Thyroid gland (tissue), 4 donors: Measurements from ENCODE around the gene TAOK3. TPM values are rescaled to one million over a fixed set of nuclear protein-coding genes. Genes with fewer than 3 reads are reported as not detected.
A peak's percentile ranks its signal among the peaks of the same experiment; 100 is the strongest.

Source experiments
- DNase-seq, 2 donors: peaks; one replicate each; pipeline ENCODE4 v3.0.0-alpha.2; 2019
- H3K27ac ChIP-seq, 3 donors: fragments of 200-600 bp; sonication (generic); 1 replicate in 2 of 3; 2 replicates in 1 of 3; pipeline ENCODE4 v1.5.1; 2016 to 2019; ENCODE audit warnings: mild to moderate bottlenecking in 1 of 3, moderate library complexity in 1 of 3
- H3K27me3 ChIP-seq: fragments of 200-600 bp; sonication (generic); one replicate; pipeline ENCODE4 v1.5.1; 2019
- H3K36me3 ChIP-seq, 2 donors: fragments of 200-600 bp; sonication (generic); one replicate each; pipeline ENCODE4 v1.5.1; 2016 to 2019
- H3K4me1 ChIP-seq, 2 donors: fragments of 200-600 bp; sonication (generic); one replicate each; pipeline ENCODE4 v1.5.1; 2017 to 2019
- H3K4me3 ChIP-seq, 3 donors: fragments of 200-600 bp; sonication (generic); replicated peaks in 1 of 3; 1 replicate in 2 of 3; 2 replicates in 1 of 3; pipeline ENCODE4 v1.5.1; 2016; ENCODE audit warnings: mild to moderate bottlenecking in 1 of 3
- H3K9me3 ChIP-seq: fragments of 200-600 bp; sonication (generic); one replicate; pipeline ENCODE4 v1.5.1; 2017
- POLR2A ChIP-seq, 2 donors: fragments of 450-650 bp; IDR thresholded peaks; one replicate each; pipeline ENCODE4 v1.6.1; 2017; ENCODE audit warnings: antibody characterized with exemption in 2 of 2, mild to moderate bottlenecking in 2 of 2, moderate library complexity in 1 of 2
- WGBS, 2 donors: methylation state at CpG; one replicate each; pipeline ENCODE4 v1.1.5; 2017; 5-methylcytosine and 5-hydroxymethylcytosine counted together
- intact Hi-C: fragments of 100-400 bp; cut with DNase I; formaldehyde crosslinking; loops from one replicate; pipeline ENCODE4 v1.15.1; 2023
- total RNA-seq, 4 donors: library from RNA; depleted of rRNA; stranded (reverse); fragments of >200 nt; gene quantifications; one replicate each; pipeline ENCODE4 v1.2.3, GENCODE V29; 2016
- TF ChIP-seq, protein P1 (sequence below), 6 experiments: fragments of 200-600 bp in 3 of 6; fragments of 450-650 bp in 3 of 6; sonication (generic) in 3 of 6; IDR thresholded peaks; one replicate each; pipeline ENCODE4 v1.5.1; 2016 to 2019; ENCODE audit warnings: antibody characterized with exemption in 6 of 6, mild to moderate bottlenecking in 2 of 6, inconsistent platforms in 1 of 6, moderate library complexity in 1 of 6

The TAOK3 gene
- total RNA-seq, 4 donors from 2014 or later = 38.4 to 65.3 (median 50.2) TPM

DNA sequence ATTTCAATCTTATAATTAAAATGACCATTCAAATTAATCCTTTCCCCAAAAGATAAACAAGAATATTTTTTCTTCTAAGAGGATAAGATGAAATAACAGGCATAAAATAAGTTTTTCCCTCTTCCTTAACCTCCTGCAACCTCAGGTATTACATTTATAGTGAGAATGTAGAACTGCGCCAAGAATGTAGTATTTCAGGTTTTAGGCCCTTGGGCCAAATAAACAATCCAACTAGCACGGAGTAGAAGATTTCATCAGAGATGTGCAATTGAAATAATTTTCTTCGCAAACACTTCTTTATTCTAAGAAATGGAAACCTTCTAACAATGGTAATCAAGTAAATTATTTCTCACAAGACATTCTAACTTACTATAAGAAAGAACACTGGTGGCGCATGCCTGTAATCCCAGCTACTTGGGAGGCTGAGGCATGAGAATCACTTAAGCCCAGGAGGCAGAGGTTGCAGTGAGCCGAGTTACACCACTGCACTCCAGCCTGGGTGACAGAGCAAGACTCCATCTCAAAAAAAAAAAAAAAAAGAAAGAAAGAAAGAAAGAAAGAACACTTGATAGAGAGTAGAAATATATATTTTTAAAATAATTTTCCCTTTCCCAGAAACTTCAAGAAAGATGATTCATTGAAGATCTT lies 100.8 kb downstream of the TAOK3 start:
- TF ChIP-seq, protein P1, sequence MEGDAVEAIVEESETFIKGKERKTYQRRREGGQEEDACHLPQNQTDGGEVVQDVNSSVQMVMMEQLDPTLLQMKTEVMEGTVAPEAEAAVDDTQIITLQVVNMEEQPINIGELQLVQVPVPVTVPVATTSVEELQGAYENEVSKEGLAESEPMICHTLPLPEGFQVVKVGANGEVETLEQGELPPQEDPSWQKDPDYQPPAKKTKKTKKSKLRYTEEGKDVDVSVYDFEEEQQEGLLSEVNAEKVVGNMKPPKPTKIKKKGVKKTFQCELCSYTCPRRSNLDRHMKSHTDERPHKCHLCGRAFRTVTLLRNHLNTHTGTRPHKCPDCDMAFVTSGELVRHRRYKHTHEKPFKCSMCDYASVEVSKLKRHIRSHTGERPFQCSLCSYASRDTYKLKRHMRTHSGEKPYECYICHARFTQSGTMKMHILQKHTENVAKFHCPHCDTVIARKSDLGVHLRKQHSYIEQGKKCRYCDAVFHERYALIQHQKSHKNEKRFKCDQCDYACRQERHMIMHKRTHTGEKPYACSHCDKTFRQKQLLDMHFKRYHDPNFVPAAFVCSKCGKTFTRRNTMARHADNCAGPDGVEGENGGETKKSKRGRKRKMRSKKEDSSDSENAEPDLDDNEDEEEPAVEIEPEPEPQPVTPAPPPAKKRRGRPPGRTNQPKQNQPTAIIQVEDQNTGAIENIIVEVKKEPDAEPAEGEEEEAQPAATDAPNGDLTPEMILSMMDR (IDR thresholded peaks at IDR 0.05) = no peak
- no peak for TF ChIP-seq POLR2A (IDR thresholded peaks at IDR 0.05)
- Histone ChIP-seq H3K4me1 (peaks cover 44 to 51% of the 10 kb centered on the region in 2 donors), H3K9me3 (no peaks in the 10 kb centered on the region), H3K27me3 (no peaks in the 10 kb centered on the region), H3K27ac (peak overlapping the region; percentile 91 to 98 (median 93)), H3K4me3 (no peak overlapping the region), H3K36me3 (no peaks in the 10 kb centered on the region)
- DNase-seq = peak; percentile 67 to 70
- 46 to 47% methylated on average over 5 of the region's 5 CpGs for WGBS, 2 donors
- intact Hi-C loops = no loop called here

GRCh38 chr12:118271183-118271582 lies 101.5 kb downstream of the TAOK3 start:
- WGBS, 2 donors = 90 to 93% methylated on average over 3 of the region's 3 CpGs

GRCh38 chr12:118269806-118270205 lies 102.9 kb downstream of the TAOK3 start:
- WGBS, 2 donors = 92 to 95% methylated on average over 1 of the region's 1 CpG
- TF ChIP-seq, protein P1 (IDR thresholded peaks at IDR 0.05) = no peak
- no peak for TF ChIP-seq POLR2A (IDR thresholded peaks at IDR 0.05)
- H3K27me3 ChIP-seq = no peaks in the 10 kb centered on the region
- no peaks in the 10 kb centered on the region for H3K9me3 ChIP-seq
- intact Hi-C loops = no loop called here
- no peaks in the 10 kb centered on the region for H3K36me3 ChIP-seq
- peaks cover 40 to 48% of the 10 kb centered on the region in 2 donors for H3K4me1 ChIP-seq
- peak overlapping the region in 2 of 3 donors; percentile 93 to 98 for H3K27ac ChIP-seq
- DNase-seq = no peak
- H3K4me3 ChIP-seq = no peak overlapping the region

More at GRCh38 chr12:118271183-118271582, 101.5 kb downstream of the TAOK3 start:
- no peak overlapping the region for H3K4me3 ChIP-seq
- H3K27ac ChIP-seq = peak overlapping the region; percentile 91 to 98 (median 93)
- no peak for DNase-seq
- intact Hi-C loops = no loop called here
- no peaks in the 10 kb centered on the region for H3K27me3 ChIP-seq
- TF ChIP-seq, protein P1 (IDR thresholded peaks at IDR 0.05) = no peak
- TF ChIP-seq POLR2A (IDR thresholded peaks at IDR 0.05) = no peak
- no peaks in the 10 kb centered on the region for H3K36me3 ChIP-seq
- no peaks in the 10 kb centered on the region for H3K9me3 ChIP-seq
- H3K4me1 ChIP-seq = peaks cover 44 to 47% of the 10 kb centered on the region in 2 donors

- intact Hi-C loops = no loop called here
- no peaks in the 10 kb centered on the region for H3K27me3 ChIP-seq
- H3K4me1 ChIP-seq = no peaks in the 10 kb centered on the region
- no peaks in the 10 kb centered on the region for H3K9me3 ChIP-seq
- TF ChIP-seq, protein P1 (IDR thresholded peaks at IDR 0.05) = no peak
- no peak for TF ChIP-seq POLR2A (IDR thresholded peaks at IDR 0.05)
- H3K4me3 ChIP-seq = no peak overlapping the region
- WGBS, 2 donors = 94 to 95% methylated on average over 6 of the region's 6 CpGs
- no peak for DNase-seq
- peaks cover 0 to 4% of the 10 kb centered on the region in 2 donors for H3K36me3 ChIP-seq
- no peak overlapping the region for H3K27ac ChIP-seq
Observed at GRCh38 chr12:118259079-118259478, 113.6 kb downstream of the TAOK3 start.

DNA sequence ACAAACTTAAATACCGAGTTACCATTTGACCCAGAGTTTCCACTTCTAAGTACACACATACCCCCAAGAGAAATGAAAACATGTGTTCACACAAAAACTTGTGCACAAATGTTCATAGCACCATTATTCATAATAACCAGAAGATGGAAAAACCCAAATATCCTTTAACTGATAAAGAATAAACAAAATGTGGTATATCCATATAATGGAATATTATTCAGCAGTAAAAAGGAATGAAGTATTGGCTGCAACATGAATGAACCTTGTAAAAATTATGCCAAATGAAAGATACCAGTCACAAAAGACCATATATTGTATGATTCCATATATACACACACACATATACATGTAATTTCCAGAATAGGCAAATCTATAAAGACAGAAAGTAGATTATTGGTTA lies 116.4 kb downstream of the TAOK3 start:
- 90 to 97% methylated on average over 1 of the region's 1 CpG for WGBS, 2 donors
- Histone ChIP-seq H3K27ac (no peak overlapping the region), H3K4me3 (no peak overlapping the region), H3K9me3 (no peaks in the 10 kb centered on the region), H3K4me1 (no peaks in the 10 kb centered on the region), H3K36me3 (peaks cover 0 to 4% of the 10 kb centered on the region in 2 donors), H3K27me3 (no peaks in the 10 kb centered on the region)
- DNase-seq = no peak
- TF ChIP-seq, protein P1 (IDR thresholded peaks at IDR 0.05) = no peak
- no peak for TF ChIP-seq POLR2A (IDR thresholded peaks at IDR 0.05)
- intact Hi-C loops = no loop called here
